Thyroid gland (tissue), 4 donors: ENCODE data around the gene UFSP1.
"Not testable (repeated sequence)": the region's sequence is repeated elsewhere in the genome, so short reads cannot be mapped to it uniquely, and the experiment has no call there.

Source experiments
- POLR2A ChIP-seq, 2 donors: fragments of 450-650 bp; IDR thresholded peaks; one replicate each; pipeline ENCODE4 v1.6.1; 2017; ENCODE audit warnings: antibody characterized with exemption in 2 of 2, mild to moderate bottlenecking in 2 of 2, moderate library complexity in 1 of 2
- TF ChIP-seq, protein P1 (sequence below), 6 experiments: fragments of 200-600 bp in 3 of 6; fragments of 450-650 bp in 3 of 6; sonication (generic) in 3 of 6; IDR thresholded peaks; one replicate each; pipeline ENCODE4 v1.5.1; 2016 to 2019; ENCODE audit warnings: antibody characterized with exemption in 6 of 6, mild to moderate bottlenecking in 2 of 6, inconsistent platforms in 1 of 6, moderate library complexity in 1 of 6

GRCh38 chr7:100935381-100935780, 45.9 kb upstream of the UFSP1 start:
- TF ChIP-seq, protein P1, sequence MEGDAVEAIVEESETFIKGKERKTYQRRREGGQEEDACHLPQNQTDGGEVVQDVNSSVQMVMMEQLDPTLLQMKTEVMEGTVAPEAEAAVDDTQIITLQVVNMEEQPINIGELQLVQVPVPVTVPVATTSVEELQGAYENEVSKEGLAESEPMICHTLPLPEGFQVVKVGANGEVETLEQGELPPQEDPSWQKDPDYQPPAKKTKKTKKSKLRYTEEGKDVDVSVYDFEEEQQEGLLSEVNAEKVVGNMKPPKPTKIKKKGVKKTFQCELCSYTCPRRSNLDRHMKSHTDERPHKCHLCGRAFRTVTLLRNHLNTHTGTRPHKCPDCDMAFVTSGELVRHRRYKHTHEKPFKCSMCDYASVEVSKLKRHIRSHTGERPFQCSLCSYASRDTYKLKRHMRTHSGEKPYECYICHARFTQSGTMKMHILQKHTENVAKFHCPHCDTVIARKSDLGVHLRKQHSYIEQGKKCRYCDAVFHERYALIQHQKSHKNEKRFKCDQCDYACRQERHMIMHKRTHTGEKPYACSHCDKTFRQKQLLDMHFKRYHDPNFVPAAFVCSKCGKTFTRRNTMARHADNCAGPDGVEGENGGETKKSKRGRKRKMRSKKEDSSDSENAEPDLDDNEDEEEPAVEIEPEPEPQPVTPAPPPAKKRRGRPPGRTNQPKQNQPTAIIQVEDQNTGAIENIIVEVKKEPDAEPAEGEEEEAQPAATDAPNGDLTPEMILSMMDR (IDR thresholded peaks at IDR 0.05), result not testable (repeated sequence)
- TF ChIP-seq POLR2A (IDR thresholded peaks at IDR 0.05), result not testable (repeated sequence)
